Left lung (tissue), 10 donors: Measurements from ENCODE around the gene SYNDIG1. TPM values are rescaled to one million over a fixed set of nuclear protein-coding genes. Genes with fewer than 3 reads are reported as not detected.

ENCODE experiments used
- ATAC-seq: fragments of 200-7000 bp; cut with Tn5 transposase; one replicate; pipeline ENCODE4 v1.9.1; 2020; ENCODE audit warnings: moderate library complexity
- DNase-seq, 4 donors: peaks; one replicate each; pipeline ENCODE4 v3.0.0-alpha.2; 2013 to 2020
- H3K27ac ChIP-seq, 2 donors: fragments of 200-600 bp; sonication (generic) in 1 of 2; one replicate each; pipeline versions ENCODE4 v1.5.0 to v1.8.0; 2020 to 2021
- H3K27me3 ChIP-seq, 2 donors: fragments of 200-600 bp; sonication (generic) in 1 of 2; one replicate each; pipeline versions ENCODE4 v1.5.0 to v1.8.0; 2020 to 2021
- H3K36me3 ChIP-seq, 2 donors: fragments of 200-600 bp; sonication (generic) in 1 of 2; one replicate each; pipeline versions ENCODE4 v1.5.0 to v1.8.0; 2020 to 2021
- H3K4me1 ChIP-seq, 2 donors: fragments of 200-600 bp; one replicate each; pipeline ENCODE4 v1.8.0; 2021
- H3K4me3 ChIP-seq, 2 donors: fragments of 200-600 bp; sonication (generic) in 1 of 2; one replicate each; pipeline versions ENCODE4 v1.5.0 to v1.8.0; 2020 to 2021; ENCODE audit warnings: mild to moderate bottlenecking in 1 of 2
- H3K9me3 ChIP-seq, 2 donors: fragments of 200-600 bp; sonication (generic) in 1 of 2; one replicate each; pipeline versions ENCODE4 v1.5.0 to v1.8.0; 2020 to 2021
- intact Hi-C, 2 donors: fragments of 100-400 bp; cut with DNase I; formaldehyde crosslinking; loops; one replicate each; pipeline versions ENCODE4 v1.11.2 to v1.14.2; 2022
- polyA plus RNA-seq, 6 donors: library from polyadenylated mRNA; unstranded; fragments of 120-200 nt; gene quantifications; one replicate each; pipeline ENCODE4 v1.2.1, GENCODE V29; 2013; ENCODE audit not compliant: insufficient read length in 6 of 6
- total RNA-seq, 2 donors: library from RNA; stranded (reverse); fragmentation: NEBNext Ultra II Directional; extraction: Animal tissue kit (Norgen Biotek cat#: 25700); gene quantifications; one replicate each; pipeline ENCODE4 v1.2.1, GENCODE V29; 2021
- TF ChIP-seq, protein P1 (sequence below), 2 donors: fragments of 200-600 bp; sonication (generic) in 1 of 2; IDR thresholded peaks; one replicate each; pipeline versions ENCODE4 v1.5.0 to v1.8.0; 2021; ENCODE audit warnings: antibody characterized with exemption in 2 of 2
- donor health status: DM: no; HTN: yes; CAD: no.
- donor health status: DM: no; HTN: no; CAD: no.

The SYNDIG1 gene
- total and polyA plus RNA-seq, 8 donors: 1.3 to 7.8 (median 5.4) TPM

- ATAC-seq (no peak), DNase-seq (no peak)
- intact Hi-C loops: no loop called here
- no peaks in the 10 kb centered on the region for H3K9me3 ChIP-seq
- no peak overlapping the region for H3K4me3 ChIP-seq
- no peak overlapping the region for H3K27ac ChIP-seq
- TF ChIP-seq, protein P1, sequence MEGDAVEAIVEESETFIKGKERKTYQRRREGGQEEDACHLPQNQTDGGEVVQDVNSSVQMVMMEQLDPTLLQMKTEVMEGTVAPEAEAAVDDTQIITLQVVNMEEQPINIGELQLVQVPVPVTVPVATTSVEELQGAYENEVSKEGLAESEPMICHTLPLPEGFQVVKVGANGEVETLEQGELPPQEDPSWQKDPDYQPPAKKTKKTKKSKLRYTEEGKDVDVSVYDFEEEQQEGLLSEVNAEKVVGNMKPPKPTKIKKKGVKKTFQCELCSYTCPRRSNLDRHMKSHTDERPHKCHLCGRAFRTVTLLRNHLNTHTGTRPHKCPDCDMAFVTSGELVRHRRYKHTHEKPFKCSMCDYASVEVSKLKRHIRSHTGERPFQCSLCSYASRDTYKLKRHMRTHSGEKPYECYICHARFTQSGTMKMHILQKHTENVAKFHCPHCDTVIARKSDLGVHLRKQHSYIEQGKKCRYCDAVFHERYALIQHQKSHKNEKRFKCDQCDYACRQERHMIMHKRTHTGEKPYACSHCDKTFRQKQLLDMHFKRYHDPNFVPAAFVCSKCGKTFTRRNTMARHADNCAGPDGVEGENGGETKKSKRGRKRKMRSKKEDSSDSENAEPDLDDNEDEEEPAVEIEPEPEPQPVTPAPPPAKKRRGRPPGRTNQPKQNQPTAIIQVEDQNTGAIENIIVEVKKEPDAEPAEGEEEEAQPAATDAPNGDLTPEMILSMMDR (IDR thresholded peaks at IDR 0.05): no peak
- H3K4me1 ChIP-seq: no peaks in the 10 kb centered on the region
- H3K27me3 ChIP-seq: peaks cover 0 to 6% of the 10 kb centered on the region in 2 donors
- no peaks in the 10 kb centered on the region for H3K36me3 ChIP-seq
These were observed 110.0 kb downstream of the SYNDIG1 start for GRCh38 chr20:24579475-24579874.

DNA sequence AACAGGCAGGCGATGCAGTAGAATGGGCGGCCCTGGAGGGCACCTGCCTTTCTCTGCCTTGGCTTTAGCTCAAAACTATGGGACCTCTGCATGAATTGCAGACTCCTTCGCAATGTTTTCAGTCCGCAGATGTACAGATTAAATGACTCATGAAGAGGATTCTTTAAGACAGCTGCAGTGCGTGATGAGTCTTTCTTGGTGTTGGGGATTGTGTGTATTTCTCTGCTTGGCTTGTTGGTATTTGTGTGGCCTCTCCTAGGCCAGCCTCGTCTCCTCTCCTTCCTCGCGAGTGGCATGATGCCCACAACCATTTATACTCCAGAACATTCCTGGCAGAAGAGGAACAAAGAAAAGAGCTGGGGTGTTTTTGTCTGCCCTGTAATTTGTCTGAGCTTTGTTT is 110.6 kb downstream of the SYNDIG1 start:
- no peak for ATAC-seq
- H3K9me3 ChIP-seq: no peaks in the 10 kb centered on the region
- DNase-seq: no peak
- TF ChIP-seq, protein P1 (IDR thresholded peaks at IDR 0.05): no peak
- intact Hi-C loops: no loop called here
- H3K27ac ChIP-seq: no peak overlapping the region
- H3K4me1 ChIP-seq: no peaks in the 10 kb centered on the region
- no peak overlapping the region for H3K4me3 ChIP-seq
- no peaks in the 10 kb centered on the region for H3K36me3 ChIP-seq
- H3K27me3 ChIP-seq: peaks cover 0 to 6% of the 10 kb centered on the region in 2 donors

DNA sequence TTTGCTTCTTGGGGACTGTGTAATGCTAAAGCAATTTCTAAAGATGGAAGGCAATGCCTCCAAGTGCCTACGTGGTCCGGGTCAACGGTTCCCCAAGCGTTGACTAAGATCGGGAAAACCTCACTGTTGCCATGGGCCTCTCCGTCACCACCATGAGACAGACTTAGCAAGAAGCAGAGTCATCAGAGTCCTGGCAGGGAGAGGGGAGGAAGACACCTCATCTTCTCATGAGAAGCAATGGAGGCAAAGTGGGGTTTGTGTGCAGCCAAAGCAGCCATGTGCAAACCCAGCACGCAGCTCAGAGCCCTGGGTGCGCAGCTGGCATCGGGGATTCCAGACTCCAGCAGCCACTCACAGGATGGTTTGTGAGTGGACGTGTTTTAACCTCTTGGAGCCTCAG is 111.4 kb downstream of the SYNDIG1 start:
- ATAC-seq (no peak), DNase-seq (no peak)
- no peaks in the 10 kb centered on the region for H3K9me3 ChIP-seq
- H3K27me3 ChIP-seq: peaks cover 0 to 6% of the 10 kb centered on the region in 2 donors
- no peaks in the 10 kb centered on the region for H3K36me3 ChIP-seq
- intact Hi-C loops: no loop called here
- TF ChIP-seq, protein P1 (IDR thresholded peaks at IDR 0.05): no peak
- H3K4me3 ChIP-seq: no peak overlapping the region
- no peaks in the 10 kb centered on the region for H3K4me1 ChIP-seq
- H3K27ac ChIP-seq: no peak overlapping the region

DNA sequence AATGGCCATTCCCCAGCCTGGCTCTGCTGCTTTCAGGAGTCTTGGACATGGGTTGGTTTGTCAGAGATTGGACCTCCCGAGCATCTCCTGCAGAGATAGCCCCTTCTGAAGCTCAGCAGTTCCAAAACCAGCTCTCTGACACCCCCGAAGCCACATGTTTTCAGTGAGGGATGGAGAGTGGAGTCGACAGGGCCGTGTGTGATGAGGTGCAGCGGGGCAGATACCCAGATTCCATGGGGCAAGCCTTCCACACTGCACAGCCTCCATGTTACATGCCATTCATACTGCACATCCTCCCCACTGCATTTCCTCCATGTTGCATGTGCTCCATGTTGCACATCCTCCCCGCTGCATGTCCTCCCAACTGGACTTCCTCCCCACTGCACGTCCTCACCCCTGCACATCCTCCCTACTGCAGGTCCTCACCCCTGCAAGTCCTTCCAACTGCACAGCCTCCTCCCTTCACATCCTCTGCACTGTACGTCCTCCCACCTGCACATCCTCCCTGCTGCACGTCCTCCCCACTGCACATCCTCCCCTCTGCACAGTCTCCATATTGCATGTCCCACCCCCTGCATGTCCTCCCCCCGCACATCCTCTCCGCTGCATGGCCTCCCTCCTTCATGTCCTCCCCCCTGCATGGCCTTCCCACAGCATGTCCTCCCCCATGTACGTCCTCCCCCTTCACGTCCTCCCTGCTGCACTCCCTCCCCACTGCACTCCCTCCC is 112.2 kb downstream of the SYNDIG1 start:
- no peaks in the 10 kb centered on the region for H3K36me3 ChIP-seq
- no peak overlapping the region for H3K4me3 ChIP-seq
- no peaks in the 10 kb centered on the region for H3K9me3 ChIP-seq
- H3K4me1 ChIP-seq: no peaks in the 10 kb centered on the region
- H3K27ac ChIP-seq: no peak overlapping the region
- TF ChIP-seq, protein P1 (IDR thresholded peaks at IDR 0.05): no peak
- DNase-seq (no peak), ATAC-seq (no peak)
- peaks cover 0 to 6% of the 10 kb centered on the region in 2 donors for H3K27me3 ChIP-seq
- intact Hi-C loops: no loop called here

DNA sequence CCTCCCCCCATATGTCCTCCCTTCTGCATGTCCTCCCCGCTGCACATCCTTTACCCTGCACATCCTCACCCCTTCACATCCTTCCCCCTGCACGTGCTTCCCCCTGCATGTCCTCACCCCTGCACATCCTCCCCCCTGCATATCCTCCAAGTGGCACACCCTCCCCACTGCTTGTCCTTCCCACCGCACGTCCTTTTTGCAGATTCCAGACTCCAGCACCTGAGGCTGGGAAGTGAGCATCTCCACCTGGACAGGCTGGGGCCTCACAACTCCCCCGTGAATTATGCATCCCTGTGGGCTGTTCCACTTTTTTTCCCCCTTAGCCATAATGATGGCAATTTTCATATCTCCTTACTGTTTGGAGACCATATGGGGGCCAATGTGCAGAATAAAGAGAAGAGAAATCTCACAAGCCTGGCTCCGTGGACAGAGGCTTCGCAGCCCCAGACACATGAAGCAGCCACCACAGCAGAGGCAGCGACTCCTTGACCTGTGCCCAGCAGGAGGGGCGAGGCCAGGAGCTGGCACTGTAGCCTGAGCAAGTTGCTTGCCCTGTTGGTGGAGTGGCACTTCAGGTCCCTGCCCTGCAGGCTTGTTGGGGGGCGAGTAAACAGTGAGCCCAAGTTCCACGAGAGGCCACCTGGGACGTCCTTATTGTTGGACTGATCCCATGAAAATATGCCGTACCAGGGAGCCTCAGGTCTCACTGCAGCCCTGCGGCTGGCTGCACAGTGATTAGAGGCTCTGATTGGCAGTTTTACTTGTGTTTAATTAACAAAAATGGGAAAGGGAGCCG is 113.1 kb downstream of the SYNDIG1 start:
- ATAC-seq: no peak

More for the DNA sequence above, 113.1 kb downstream of the SYNDIG1 start:
- Histone ChIP-seq H3K27ac (no peak overlapping the region), H3K27me3 (peaks cover 0 to 10% of the 10 kb centered on the region in 2 donors), H3K4me1 (no peaks in the 10 kb centered on the region), H3K9me3 (no peaks in the 10 kb centered on the region), H3K36me3 (no peaks in the 10 kb centered on the region), H3K4me3 (no peak overlapping the region)
- intact Hi-C loops: no loop called here
- no peak for DNase-seq
- TF ChIP-seq, protein P1 (IDR thresholded peaks at IDR 0.05): no peak
